Measurements from ENCODE around the gene CATSPERZ. TPM values are rescaled to one million over a fixed set of nuclear protein-coding genes. Genes with fewer than 3 reads are reported as not detected.

The CATSPERZ gene
- total and polyA plus RNA-seq, 9 of the 15 experiments (the other 6 are each of a cell fraction or from before 2014, with no cell fraction given) = 0.86 to 8.5 (median 3.5) TPM

GRCh38 chr11:64254326-64254725 lies 45.8 kb upstream of the CATSPERZ start:
- H3K4me3 ChIP-seq = no peak overlapping the region
- FAIRE-seq (no peak), ATAC-seq (no peak), DNase-seq (ENCODE audit: extremely low read depth in 1 of 4, low spot score in 3 of 4) (no peak)
- H3K4me2 ChIP-seq (ENCODE audit: insufficient read depth, low read length) = no peak overlapping the region
- CTCF ChIA-PET (ENCODE audit: low intra/inter-chr PET ratio) = no interaction called here
- H3K9me3 ChIP-seq (replicated peaks; ENCODE audit: control insufficient read depth, insufficient read depth, low read depth, low read length) = no peaks in the 10 kb centered on the region
- no peaks in the 10 kb centered on the region for H3K27me3 ChIP-seq (ENCODE audit: control insufficient read depth in 2 of 2, insufficient read depth in 2 of 2, low read length in 2 of 2)
- TF ChIP-seq TBP (optimal IDR thresholded peaks at IDR 0.05; ENCODE audit: low read depth, low read length) (no peak), KLF1 (tag; IDR thresholded peaks at IDR 0.05) (no peak), ZNF316 (IDR thresholded peaks at IDR 0.05) (peak; percentile 49), RREB1 (CRISPR knock-in tag; IDR thresholded peaks at IDR 0.05) (no peak), RBFOX2 (IDR thresholded peaks at IDR 0.05; ENCODE audit: low read depth, low read length) (0 out of 2 replicates have a peak, but pooled peaks have one; percentile 37)
- POLR2A ChIA-PET = interaction anchor here (0.5 kb wide), 1 partner anchor 295 kb away, joined by 4 read pairs; no protein-coding TSS in a partner anchor
- H3K79me2 ChIP-seq (ENCODE audit: control insufficient read depth, insufficient read depth, low read length) = peaks cover 27% of the 10 kb centered on the region
- BruUV-seq (replicated peaks) = no TSS peak
- WGBS (ENCODE audit: insufficient coverage, low coverage, missing lambda C conversion rate) = 93% methylated on average over 5 of the region's 7 CpGs
- peaks cover 55% of the 10 kb centered on the region; the same call in 2 of the 3 replicates for H3K36me3 ChIP-seq (ENCODE audit: control insufficient read depth, insufficient read depth, low read length)
- in situ Hi-C loops (cut with MboI) = no loop called here
- H3K9me1 ChIP-seq (ENCODE audit: control insufficient read depth, insufficient read depth, low read length) = no peaks in the 10 kb centered on the region
- peaks cover 14 to 78% of the 10 kb centered on the region in 2 experiments; a peak in 4 of 5 replicates for H3K4me1 ChIP-seq (replicated peaks in 1 of 2; ENCODE audit: control insufficient read depth in 2 of 2, insufficient read depth in 2 of 2, low read length in 2 of 2)
- H2AFZ ChIP-seq (ENCODE audit: low read depth, low read length) = no peak overlapping the region
- H3K9ac ChIP-seq (ENCODE audit: insufficient read depth in 1 of 2, low read depth in 2 of 2, low read length in 2 of 2) = peak overlapping the region in 1 of 2 experiments; percentile 47; a peak in 2 of 4 replicates
- H4K20me1 ChIP-seq (replicated peaks; ENCODE audit: control insufficient read depth, insufficient read depth, low read length) = peaks cover 7% of the 10 kb centered on the region
- no peak overlapping the region for H3K27ac ChIP-seq (ENCODE audit: extremely low read depth, low read depth, low read length)
- intact Hi-C loops (cut with micrococcal nuclease) = no loop called here
